NOMO-1 treated with dmso at 0.1 percent for 144 hours (cell line): ENCODE measurements around the gene AUH.

Source experiments
- DNase-seq: peaks from one replicate; lab custom pipeline; 2025; ENCODE audit not compliant: unreplicated experiment; lab: John Stamatoyannopoulos, UW

Gene AUH

DNA sequence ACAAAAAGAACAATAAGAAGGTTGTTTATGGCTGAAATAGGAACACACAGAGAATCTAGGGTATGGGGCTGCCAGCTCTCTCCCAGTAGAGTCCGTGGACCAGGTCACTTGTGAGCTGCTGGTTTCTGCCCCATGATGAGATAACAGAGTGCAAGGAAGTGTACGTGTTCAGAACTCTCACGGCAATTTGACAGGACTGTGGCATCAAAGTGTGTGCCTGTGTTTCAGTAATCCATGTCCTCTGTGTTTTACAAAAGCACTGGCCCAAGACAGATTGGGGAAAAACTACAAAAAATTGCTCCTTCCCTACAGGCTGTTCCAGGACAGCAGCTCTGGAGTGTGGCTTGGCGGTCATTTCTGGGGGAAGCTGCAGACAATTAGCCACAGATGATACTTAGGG is 184.6 kb downstream of the AUH start:
- no peak for DNase-seq

- no peak for DNase-seq
Observed at GRCh38 chr9:91176426-91176825, 185.3 kb downstream of the AUH start.

DNA sequence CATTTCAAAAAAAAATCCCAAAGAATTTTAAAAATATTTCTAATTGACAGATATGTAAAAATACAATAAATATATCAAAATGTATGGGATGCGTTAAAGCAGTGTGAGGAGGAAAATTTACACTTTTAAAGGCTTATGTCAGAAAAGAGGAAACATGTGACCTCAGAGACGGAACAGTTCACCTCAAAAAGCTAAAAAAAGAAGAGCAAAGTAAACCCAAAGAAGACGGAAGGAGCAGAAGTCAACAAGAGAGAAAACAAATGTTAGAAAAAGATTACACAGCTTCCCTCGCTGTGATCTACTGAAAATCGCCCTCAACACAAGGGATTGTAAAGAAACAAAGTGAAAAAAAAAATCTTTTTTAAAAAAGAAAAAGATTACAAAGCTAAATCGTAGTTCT is 186.9 kb downstream of the AUH start:
- DNase-seq, result peak; percentile 1

DNA sequence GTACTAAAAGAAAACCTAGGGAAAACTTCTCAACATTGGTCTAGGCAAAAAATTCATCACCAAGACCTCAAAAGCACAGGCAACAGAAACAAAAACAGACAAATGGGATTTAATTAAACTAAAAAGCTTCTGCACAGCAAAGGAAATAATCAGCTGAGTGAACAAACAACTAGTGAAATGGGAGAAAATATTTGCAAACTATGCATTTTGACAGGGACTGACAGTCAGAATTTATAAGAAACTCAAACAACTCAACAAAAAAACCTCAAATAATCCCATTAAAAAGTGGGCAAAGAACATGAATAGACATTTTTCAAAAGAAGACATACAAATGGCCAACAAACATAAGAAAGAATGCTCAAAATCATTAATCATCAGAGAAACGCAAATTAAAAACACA is 189.4 kb downstream of the AUH start:
- no peak for DNase-seq

GRCh38 chr9:91170951-91171350 is 190.8 kb downstream of the AUH start:
- DNase-seq, result no peak

- DNase-seq, result no peak
Observed at GRCh38 chr9:91166796-91167366, 194.8 kb downstream of the AUH start.

DNA sequence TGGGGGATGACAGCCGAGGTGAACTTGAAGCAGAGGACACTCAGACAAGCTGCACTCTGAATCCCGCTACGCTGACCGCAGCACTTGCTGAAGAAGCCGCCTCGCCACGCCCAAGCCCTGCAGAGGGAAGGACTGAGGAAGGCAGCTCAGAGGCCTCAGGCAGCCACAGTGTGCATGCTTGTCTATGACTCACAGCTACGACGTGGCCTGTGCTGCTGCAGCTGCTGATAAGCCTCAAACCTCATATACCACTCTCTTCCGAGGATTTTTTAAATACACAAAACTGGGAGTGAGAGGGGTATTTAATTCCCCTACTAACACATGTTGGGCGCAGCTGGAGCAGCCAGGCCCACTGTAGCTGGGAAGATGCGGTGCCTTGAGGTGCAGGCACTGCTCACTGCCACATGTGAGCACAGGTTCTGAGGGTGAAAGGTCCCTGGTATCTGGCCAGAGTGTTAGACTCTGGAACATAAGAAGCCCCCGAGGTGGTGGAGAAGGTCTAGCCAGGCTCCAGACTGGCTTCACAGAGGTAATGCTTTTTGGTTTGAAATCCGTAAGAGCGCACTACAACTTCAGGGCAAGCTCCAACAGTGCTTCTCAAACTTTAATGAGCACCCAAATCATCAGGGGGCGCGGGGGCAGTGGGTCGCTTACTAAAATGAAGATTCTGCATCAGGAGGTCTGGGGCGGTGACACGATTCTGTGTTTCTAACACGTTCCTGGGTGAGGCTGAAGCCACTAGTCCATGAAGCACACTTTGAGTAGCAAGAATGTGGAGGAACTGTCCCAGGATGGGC is 196.8 kb downstream of the AUH start:
- DNase-seq, result peak; percentile 52
